HG03045 (cell line): ENCODE measurements around the gene EFR3B.

Experiments
- ATAC-seq: cut with Tn5 transposase; IDR thresholded peaks from one replicate; pipeline ENCODE4 v1.9.1; 2021; ENCODE audit warnings: mild to moderate bottlenecking, moderate library complexity; ENCODE audit not compliant: unreplicated experiment

The EFR3B gene

DNA sequence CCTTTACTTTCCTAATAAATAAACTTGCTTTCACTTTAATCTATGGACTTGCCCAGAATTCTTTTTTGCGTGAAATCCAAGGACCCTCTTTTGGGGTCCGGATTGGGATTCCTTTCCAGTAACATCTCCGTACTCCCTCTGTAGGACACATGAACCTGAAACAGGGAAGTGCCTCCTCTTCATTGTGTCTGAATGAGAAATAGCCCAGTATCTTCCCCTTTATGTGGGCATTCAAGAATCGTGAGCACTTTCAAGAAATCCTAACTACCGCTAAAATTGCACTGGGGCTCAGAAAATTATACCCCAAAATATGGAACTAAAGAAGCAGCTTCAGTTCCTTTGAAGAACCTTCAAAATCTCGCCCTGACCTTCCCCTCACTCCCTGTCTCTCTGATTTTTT lies 134.3 kb downstream of the EFR3B start:
- no peak for ATAC-seq

DNA sequence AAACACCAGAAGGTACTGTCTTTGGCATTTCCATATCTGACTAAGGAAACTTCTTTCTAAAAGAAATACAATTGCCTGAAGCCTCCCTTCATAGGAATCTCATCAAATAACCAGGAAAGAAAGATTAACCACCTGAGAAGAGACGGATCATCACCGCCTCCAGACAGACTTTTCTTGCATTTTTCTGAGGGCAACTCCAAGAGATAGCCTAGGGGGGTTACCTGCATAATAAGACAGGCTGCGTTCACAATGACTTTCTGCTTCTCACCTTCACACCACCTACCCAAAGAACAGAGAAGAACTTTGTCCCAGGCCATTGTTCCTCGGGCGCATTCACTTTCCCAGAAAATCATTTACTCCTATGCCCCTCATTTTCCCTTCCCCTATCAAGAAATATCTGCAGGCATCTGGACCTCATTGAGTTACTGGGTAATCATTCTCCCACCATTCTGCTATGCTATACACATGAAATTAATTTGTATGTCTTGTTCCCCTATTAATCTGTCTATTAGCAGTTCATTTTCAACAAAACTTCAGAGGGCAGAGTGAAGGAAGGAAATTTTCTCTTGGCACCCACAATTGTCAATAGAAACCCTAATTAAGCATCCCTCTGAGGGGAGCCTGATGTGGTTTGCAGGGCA lies 134.8 kb downstream of the EFR3B start:
- no peak for ATAC-seq

- ATAC-seq: no peak
Observed at GRCh38 chr2:25177211-25177611, 135.3 kb downstream of the EFR3B start.

DNA sequence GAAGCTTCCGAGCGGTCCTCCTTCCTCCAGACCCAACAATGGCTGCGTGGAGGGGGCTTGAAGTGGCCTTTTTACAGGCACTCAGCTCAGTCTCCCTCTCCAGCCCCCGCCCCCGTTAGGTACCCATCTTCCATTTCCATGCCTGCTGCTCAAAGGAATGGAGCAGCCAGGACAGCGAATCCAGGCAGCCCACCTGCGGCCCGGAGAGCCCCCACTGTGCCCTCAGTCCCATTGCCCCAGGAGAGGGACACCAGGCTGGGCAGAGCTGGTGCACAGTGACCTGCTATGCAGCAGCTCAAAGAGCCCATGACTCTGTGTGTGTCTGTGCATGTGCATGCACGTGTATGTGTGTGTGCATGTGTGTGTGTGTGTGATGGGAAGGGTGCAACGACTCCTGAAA lies 137.1 kb downstream of the EFR3B start:
- ATAC-seq: no peak

DNA sequence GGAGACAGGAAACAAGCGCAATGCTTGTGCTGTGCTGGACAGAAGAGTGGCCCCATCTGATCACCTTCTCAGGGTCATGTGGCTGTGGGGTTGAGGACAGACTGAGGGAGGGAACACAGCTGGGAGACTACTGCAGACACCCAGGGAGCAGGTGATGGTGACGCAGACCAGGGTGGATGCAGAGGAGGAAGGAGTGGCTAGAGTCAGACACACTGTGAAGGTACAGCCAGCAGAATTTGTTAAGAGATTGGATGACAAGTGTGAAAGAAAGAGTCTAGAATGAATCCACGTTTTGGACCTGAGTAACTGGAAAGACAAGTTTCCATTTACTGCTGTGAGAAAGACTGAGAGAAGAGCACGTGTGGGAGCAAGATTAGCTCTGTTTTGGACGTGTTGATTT lies 142.4 kb downstream of the EFR3B start:
- ATAC-seq: no peak

DNA sequence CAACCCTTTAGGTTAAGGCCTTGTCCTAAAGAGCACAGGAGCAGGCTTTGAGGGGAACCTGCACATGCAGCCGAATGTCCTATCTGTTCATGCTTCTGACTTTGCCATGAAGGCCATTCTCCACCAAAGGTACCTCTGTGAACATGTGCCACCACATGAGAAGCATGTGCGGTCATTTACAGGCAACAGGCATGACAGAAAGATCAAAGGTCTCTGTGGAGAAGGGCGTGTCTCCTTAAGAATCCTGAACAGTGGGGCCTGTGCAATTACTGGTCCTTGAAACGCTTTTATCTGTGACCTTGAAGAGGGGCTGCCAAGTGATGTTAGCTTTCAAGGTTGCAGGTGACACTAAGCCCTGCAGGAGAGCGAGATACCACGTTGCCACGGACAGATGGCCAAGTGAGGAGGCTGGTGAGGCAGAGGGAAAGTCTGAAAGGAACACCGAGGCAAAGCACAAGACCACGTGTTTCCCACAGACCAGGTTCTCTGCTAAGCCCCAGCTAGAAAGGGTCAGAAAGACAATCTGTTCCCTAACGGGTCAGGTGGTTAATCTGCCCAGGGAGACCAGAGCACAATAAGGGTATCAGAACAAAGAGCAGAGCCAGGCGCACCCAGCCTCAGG lies 146.0 kb downstream of the EFR3B start:
- no peak for ATAC-seq

DNA sequence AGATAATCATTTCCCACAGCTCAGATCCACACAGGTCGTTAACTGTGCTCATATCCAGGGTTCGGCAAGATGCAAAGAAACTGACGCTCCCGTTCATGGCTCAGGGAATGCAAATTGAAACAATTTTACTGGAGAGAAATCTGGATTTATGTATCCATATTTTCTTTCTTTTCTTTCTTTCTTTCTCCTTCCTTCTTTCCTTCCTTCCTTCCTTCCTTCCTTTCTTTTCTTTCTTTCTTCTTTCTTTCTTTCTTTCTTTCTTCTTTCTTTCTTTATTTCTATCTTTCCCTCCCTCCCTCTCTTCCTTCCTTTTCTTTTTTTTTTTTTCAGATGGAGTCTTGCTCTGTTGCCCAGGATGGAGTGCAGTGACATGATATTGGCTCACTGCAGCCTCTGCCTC lies 146.5 kb downstream of the EFR3B start:
- ATAC-seq: no peak

- ATAC-seq: no peak
Observed at GRCh38 chr2:25190536-25190935, 148.7 kb downstream of the EFR3B start.

- ATAC-seq: no peak
Observed at GRCh38 chr2:25194576-25195122, 152.8 kb downstream of the EFR3B start.

DNA sequence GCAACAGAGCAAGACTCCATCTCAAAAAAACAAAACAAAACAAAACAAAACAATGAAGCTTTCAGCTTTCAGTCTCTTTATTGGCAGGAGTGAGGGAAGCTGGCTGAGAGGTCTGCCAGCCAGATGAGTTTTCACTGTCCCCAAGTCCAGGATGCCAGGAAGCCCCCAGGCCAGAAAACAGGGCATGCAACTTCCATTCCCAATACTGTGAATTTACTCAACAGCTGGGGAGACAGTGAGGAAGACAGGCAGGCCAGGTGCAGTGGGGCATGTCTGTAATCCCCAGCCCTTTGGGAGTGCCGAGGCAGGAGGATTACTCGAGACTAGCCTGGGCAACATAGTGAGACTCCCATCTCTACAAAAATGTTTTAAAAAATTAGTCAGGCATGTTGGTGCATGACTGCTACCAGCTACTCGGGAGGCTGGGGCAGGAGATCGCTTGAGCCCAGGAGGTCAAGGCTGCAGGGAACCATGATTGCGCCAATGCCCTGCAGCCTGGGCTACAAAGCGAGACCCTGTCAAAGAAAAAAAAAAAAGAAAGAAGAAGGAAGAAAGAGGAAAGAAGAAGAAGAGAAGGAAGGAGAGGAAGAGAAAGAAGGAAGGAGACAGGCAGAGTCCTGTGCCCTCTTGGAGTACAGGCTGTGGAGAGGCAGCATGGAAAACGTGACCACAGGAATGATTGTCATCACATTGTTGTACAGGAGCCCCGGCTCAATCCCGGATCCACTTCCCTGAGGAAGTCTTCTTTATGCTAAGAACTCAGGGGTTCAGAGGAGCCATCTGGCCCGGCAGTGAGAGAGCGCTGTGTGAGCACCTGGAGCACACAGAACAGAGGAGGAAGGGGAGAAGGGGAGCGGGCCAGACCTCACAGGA lies 155.7 kb downstream of the EFR3B start:
- ATAC-seq: no peak

DNA sequence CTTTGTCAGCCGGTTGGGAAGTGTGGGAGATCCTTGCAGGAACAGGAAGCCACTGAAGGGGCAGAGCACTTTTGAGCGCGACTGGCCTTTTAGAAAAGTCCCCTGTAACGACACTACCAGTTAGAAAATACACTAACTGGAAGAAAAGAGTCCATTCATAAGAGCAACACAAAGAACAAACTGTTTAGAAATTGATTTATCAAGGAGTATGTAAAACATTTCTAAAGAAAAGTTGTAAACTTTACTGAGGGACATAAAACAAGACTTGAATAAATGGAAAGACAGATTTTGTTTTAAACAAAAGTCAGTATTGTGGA lies 156.3 kb downstream of the EFR3B start:
- no peak for ATAC-seq

DNA sequence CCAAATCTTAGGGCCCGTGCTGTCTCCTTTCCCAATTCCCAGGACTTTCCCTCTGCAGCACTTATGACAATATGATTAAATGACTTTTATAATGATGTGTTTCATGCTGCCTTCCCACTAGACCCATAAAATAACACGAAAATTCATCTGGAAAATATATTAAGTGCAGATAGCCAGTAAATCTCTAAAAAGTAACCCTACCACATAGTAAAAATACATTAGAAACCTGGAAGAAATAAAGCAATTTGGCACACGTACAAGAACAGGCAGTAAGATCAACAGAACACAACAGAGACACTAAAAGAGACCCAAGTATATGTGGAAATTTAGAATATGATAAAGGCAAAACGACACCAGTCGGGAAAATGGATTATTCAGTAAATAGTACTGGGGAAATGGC lies 156.7 kb downstream of the EFR3B start:
- ATAC-seq: no peak

DNA sequence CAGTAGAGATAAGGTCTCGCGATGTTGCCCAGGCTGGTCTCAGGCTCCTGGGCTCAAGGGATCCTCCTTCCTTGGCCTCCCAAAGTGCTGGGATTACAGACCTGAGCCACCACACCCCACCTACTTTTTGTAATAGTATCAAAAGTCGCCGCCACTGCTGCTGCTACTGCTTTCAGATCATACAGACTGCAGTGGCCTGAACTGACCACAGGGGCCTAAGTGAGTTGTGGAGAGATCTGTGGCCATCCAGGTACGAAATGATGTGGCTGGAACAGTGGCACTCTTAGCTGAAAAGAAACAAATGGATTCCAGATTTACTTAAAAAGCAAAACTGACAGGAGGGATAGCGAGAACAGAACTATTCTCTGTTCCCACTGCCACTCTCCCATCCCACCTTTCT lies 159.4 kb downstream of the EFR3B start:
- ATAC-seq: no peak

DNA sequence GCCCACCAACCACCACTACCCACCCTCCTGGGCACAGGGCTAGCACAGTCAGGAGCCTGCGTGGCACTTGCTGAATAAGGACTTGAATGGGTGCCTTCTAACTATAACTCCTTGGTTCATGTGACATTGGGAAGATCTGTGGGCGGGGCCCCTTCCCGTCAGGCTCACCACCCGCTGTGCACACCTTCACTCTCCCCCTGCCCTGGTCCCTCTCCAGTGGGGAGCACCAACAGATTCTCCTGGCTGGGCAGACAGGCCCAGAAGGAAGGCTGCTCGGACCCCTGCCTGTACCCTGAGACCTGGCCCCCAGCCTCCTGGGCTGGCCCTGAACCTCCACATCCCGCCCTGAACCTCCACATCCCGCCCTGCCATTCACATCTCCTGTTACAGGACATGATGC lies 159.9 kb downstream of the EFR3B start:
- ATAC-seq: no peak

DNA sequence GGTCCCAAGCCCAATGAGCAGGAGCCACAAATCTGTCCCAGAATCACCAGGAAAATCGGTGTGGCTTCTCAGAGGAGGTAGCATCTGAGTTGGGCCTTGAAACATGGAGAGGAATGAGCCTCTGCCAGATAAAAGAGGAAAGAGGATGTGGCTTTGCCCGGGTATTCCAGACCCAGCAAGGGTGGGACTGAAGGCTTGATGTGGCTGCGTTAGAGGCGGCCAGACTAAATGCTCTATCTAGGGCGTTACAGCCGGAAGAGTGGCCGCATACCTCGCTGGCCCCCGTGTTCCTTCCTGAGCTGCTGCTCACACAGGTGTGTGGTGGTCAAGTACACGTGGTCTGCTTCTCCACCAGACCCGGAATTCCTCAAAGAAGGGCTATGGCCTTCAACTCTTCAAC lies 160.4 kb downstream of the EFR3B start:
- ATAC-seq: no peak

DNA sequence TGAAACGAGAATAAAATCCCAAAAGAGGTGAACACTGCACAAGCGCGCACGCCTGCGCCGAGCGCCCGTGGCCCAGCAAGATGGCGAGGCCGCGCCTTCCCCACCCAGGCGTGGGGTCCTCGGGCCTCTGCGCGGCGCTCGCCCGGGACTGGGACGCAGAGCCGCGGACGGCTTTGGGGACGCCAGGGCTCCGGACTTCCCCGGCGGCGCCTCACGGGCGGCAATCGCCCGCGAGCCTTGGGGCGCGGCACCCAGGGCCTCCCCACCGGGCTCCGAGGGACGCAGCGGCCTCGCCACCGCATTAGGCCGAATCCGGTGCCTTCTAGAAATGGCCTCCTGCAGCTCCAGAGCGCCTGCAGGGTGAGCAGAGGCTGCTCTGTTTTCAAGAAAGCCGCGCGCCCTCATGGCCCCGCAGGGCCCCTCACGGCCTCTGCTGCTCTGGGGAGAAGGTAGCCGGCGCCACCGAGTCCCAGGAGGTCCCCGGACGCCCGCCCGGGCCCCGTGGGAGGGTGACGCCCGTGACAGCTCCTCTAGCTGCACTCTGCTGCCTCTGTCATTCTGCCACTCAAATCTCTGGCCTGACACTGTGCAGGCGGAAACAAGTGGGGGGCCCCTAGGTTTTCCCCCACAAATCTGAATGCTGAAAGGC lies 162.4 kb downstream of the EFR3B start:
- ATAC-seq: no peak

GRCh38 chr2:25207078-25207545 lies 165.2 kb downstream of the EFR3B start:
- ATAC-seq: no peak
